IMR-90 (cell line): ENCODE results near the gene SLC46A3. TPM values are rescaled to one million over a fixed set of nuclear protein-coding genes. Genes with fewer than 3 reads are reported as not detected.
A peak's percentile ranks its signal among the peaks of the same experiment; 100 is the strongest.

ENCODE experiments used
- ATAC-seq: fragments of 200-7000 bp; cut with Tn5 transposase; 2 replicates; pipeline ENCODE4 v1.9.1; 2020; ENCODE audit warnings: low read depth, mild to moderate bottlenecking, moderate library complexity
- BruUV-seq: library from RNA; stranded (reverse); fragments of 400-500 nt; replicated peaks from 2 replicates; lab custom pipeline; 2021; lab: Mats Ljungman, UMichigan
- CTCF ChIA-PET: fragments of 300-600 bp; formaldehyde crosslinking; extraction: SDS; loops from one replicate; lab custom pipeline; 2021; ENCODE audit warnings: antibody characterized with exemption; lab: Yijun Ruan, JAX
- POLR2A ChIA-PET: fragments of 300-600 bp; sonication (Branson Sonifier 250); formaldehyde crosslinking; loops from one replicate; lab custom pipeline; 2022; ENCODE audit warnings: antibody characterized with exemption; ENCODE audit not compliant: unreplicated experiment; lab: Charles Lee
- DNase-seq: peaks from one replicate; pipeline ENCODE4 v3.0.0; 2013
- H2AFZ ChIP-seq: replicated peaks from 2 replicates; pipeline ENCODE3; 2013; ENCODE audit warnings: low read length, mild to moderate bottlenecking; ENCODE audit not compliant: poor library complexity
- H2AK5ac ChIP-seq: 2 replicates; pipeline ENCODE4 v1.6.1; 2013; ENCODE audit warnings: low read depth, low read length, inconsistent platforms
- H2AK9ac ChIP-seq: replicated peaks from 2 replicates; pipeline ENCODE3; 2013; ENCODE audit warnings: mild to moderate bottlenecking, low read depth, low read length, moderate library complexity; ENCODE audit not compliant: poor library complexity
- H2BK120ac ChIP-seq: 2 replicates; pipeline ENCODE4 v1.6.1; 2013; ENCODE audit warnings: low read depth, low read length, inconsistent platforms
- H2BK15ac ChIP-seq: 3 replicates; pipeline ENCODE4 v1.6.1; 2013; ENCODE audit warnings: low read depth, low read length, inconsistent platforms
- H2BK20ac ChIP-seq: 2 replicates; pipeline ENCODE4 v1.6.1; 2013; ENCODE audit warnings: low read depth, mild to moderate bottlenecking, inconsistent platforms, low read length, moderate library complexity
- H2BK5ac ChIP-seq: 2 replicates; pipeline ENCODE4 v1.6.1; 2013; ENCODE audit warnings: mild to moderate bottlenecking, low read depth, low read length, inconsistent platforms; ENCODE audit not compliant: poor library complexity, severe bottlenecking
- H3K14ac ChIP-seq: replicated peaks from 2 replicates; pipeline ENCODE4 v1.6.1; 2013; ENCODE audit warnings: low read depth, low read length, inconsistent platforms
- H3K18ac ChIP-seq: 2 replicates; pipeline ENCODE4 v1.6.1; 2013; ENCODE audit warnings: low read depth, low read length, control low read depth
- H3K23ac ChIP-seq: 2 replicates; pipeline ENCODE4 v1.6.1; 2013; ENCODE audit warnings: low read depth, low read length, inconsistent platforms
- H3K27ac ChIP-seq: 2 replicates; pipeline ENCODE4 v1.5.1; 2013; ENCODE audit warnings: mild to moderate bottlenecking, control low read depth, low read length; ENCODE audit not compliant: insufficient read depth
- H3K27me3 ChIP-seq: 2 replicates; pipeline ENCODE4 v1.6.1; 2013; ENCODE audit warnings: low read length; ENCODE audit not compliant: control insufficient read depth, insufficient read depth
- H3K36me3 ChIP-seq: 2 replicates; pipeline ENCODE4 v1.6.1; 2013; ENCODE audit warnings: low read length, mixed read lengths; ENCODE audit not compliant: control insufficient read depth, insufficient read depth
- H3K4ac ChIP-seq: 2 replicates; pipeline ENCODE4 v1.6.1; 2013; ENCODE audit warnings: low read depth, low read length, inconsistent platforms
- H3K4me1 ChIP-seq: 2 replicates; pipeline ENCODE4 v1.6.1; 2013; ENCODE audit warnings: low read length, mixed read lengths; ENCODE audit not compliant: control insufficient read depth, insufficient read depth
- H3K4me2 ChIP-seq: 2 replicates; pipeline ENCODE4 v1.6.1; 2013; ENCODE audit warnings: low read depth, mild to moderate bottlenecking, control low read depth, low read length, moderate library complexity
- H3K4me3 ChIP-seq: 2 replicates; pipeline ENCODE4 v1.5.1; 2013; ENCODE audit warnings: low read depth, mild to moderate bottlenecking, control low read depth, low read length, moderate library complexity; ENCODE audit not compliant: insufficient read depth
- H3K56ac ChIP-seq: 2 replicates; pipeline ENCODE4 v1.6.1; 2013; ENCODE audit warnings: low read length, inconsistent platforms; ENCODE audit not compliant: insufficient read depth; ENCODE audit errors: extremely low read depth
- H3K79me1 ChIP-seq, 2 experiments: 2 replicates each; pipeline ENCODE4 v1.6.1; 2013; ENCODE audit warnings: low read length in 2 of 2, inconsistent platforms in 1 of 2, low read depth in 1 of 2
- H3K9ac ChIP-seq: 2 replicates; pipeline ENCODE4 v1.6.1; 2013; ENCODE audit warnings: low read depth, low read length, control low read depth
- H3K9me1 ChIP-seq: 2 replicates; pipeline ENCODE4 v1.6.1; 2013; ENCODE audit warnings: low read length, inconsistent platforms; ENCODE audit not compliant: insufficient read depth
- H3K9me3 ChIP-seq: 2 replicates; pipeline ENCODE4 v1.6.1; 2013; ENCODE audit warnings: low read length; ENCODE audit not compliant: control insufficient read depth, insufficient read depth
- H4K20me1 ChIP-seq: 2 replicates; pipeline ENCODE4 v1.6.1; 2013; ENCODE audit warnings: low read length, inconsistent platforms; ENCODE audit not compliant: insufficient read depth
- H4K5ac ChIP-seq: 2 replicates; pipeline ENCODE4 v1.6.1; 2013; ENCODE audit warnings: mild to moderate bottlenecking, low read depth, low read length, control low read depth
- H4K8ac ChIP-seq, 2 experiments: 2 replicates each; pipeline ENCODE4 v1.6.1; 2013; ENCODE audit warnings: low read depth in 2 of 2, low read length in 2 of 2, control low read depth in 1 of 2, inconsistent platforms in 1 of 2
- H4K91ac ChIP-seq: 2 replicates; pipeline ENCODE4 v1.6.1; 2013; ENCODE audit warnings: low read depth, low read length, inconsistent platforms; ENCODE audit not compliant: insufficient read depth
- RAD21 ChIP-seq: IDR thresholded peaks from 2 replicates; pipeline ENCODE4 v1.6.1; 2012; ENCODE audit warnings: low read length, improper control_type of control experiment
- WGBS, 2 experiments: methylation state at CpG; one replicate each; pipeline versions ENCODE4 v1.1.5 to v1.1.7; 2013; ENCODE audit warnings: missing lambda C conversion rate in 2 of 2; ENCODE audit not compliant: insufficient read length in 1 of 2; ENCODE audit errors: extremely low coverage in 2 of 2; 5-methylcytosine and 5-hydroxymethylcytosine counted together
- dilution Hi-C: fragments of 300-500 bp; cut with HindIII; formaldehyde crosslinking; loops from one replicate; pipeline ENCODE4 v1.14.3; 2018; ENCODE audit warnings: low sequenced_read_pairs; ENCODE audit not compliant: unreplicated experiment
- in situ Hi-C: fragments of 300-500 bp; cut with MboI; formaldehyde crosslinking; loops from 3 replicates; pipeline ENCODE4 v1.14.3; 2019; ENCODE audit warnings: low sequenced_read_pairs, inconsistent platforms, mixed read lengths
- intact Hi-C: fragments of 100-400 bp; cut with micrococcal nuclease; formaldehyde crosslinking; loops from 2 replicates; pipeline ENCODE4 v1.10.0; 2022
- polyA plus RNA-seq, 3 experiments: library from polyadenylated mRNA; depleted of rRNA; stranded (reverse); fragments of >200 nt; gene quantifications; 2 replicates each; pipeline ENCODE4 v1.2.3, GENCODE V29; 2012; ENCODE audit warnings: low replicate concordance in 1 of 3
- total RNA-seq: library from RNA; depleted of rRNA; stranded (reverse); fragments of >200 nt; gene quantifications from 2 replicates; pipeline ENCODE4 v1.2.3, GENCODE V29; 2012
- TF ChIP-seq, protein P1 (sequence below): conservative IDR thresholded peaks from 2 replicates; pipeline ENCODE4 v1.5.1; 2012; ENCODE audit warnings: mild to moderate bottlenecking, low read depth, low read length, improper control_type of control experiment

Gene SLC46A3
- total and polyA plus RNA-seq, 2 of the 4 experiments (the other 2 are of a cell fraction), result 0.54 to 0.89 TPM

DNA sequence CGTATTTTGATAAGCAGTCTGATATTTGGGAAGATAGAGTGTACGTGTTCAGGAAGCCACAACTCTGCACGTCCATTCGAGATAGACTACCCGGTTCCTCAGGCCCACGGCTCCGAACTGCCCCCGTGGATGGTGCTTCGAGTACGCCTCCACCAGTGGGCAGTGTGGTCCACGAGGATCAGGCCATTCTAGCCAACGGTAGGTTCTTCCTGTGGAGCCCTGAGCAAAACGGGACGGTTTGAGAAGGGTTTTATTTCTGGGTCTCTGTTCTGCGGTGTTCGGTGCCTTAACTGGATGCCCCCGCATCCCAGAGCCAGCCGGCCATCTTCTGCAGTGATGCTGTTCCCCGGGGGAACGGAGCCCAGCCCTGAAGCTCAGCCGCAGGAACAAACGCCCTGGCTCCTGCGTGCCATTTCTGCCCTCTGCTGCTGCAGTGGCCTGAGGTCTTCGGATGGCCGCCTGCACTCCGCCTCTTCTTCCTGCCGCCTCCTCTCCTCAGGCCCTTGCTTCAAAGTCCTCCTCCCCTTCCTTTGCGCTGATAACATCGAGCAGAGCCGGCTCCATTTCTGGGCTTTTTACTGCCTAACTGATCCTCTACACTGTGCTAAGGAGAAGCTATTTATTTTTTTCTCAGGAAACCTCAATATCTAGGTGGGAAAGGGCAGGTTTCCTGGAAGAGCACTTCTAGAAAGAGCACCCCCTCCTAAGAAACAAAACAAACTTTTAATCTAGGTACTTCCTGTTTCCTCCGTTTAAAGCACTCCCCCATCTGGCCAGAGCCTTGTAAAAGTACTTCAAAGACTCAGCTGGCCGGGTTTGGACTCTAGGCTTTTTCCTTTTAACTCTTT is 36.2 kb upstream of the SLC46A3 start:
- H3K14ac ChIP-seq, result 0 out of 2 replicates have a peak overlapping the region, but pooled peaks have one; percentile 82
- H2AK9ac ChIP-seq, result peak overlapping the region; percentile 51
- H2BK5ac ChIP-seq, result peak overlapping the region; percentile 56
- no peak overlapping the region for H3K27ac ChIP-seq
- H3K79me1 ChIP-seq, result no peaks in the 10 kb centered on the region
- ChIA-PET CTCF (interaction anchor here (0.6 to 0.7 kb wide), 2 partner anchors 16 to 1411 kb away, joined by 4 to 5 read pairs; no protein-coding TSS in a partner anchor), POLR2A (no interaction called here)
- dilution Hi-C loops (no loop called here), intact Hi-C loops (loop anchor here (5.0 kb wide), 2 partner anchors 37 to 38 kb away; partner anchors contain the start of gene SLC46A3), in situ Hi-C loops (no loop called here)
- H3K9ac ChIP-seq, result no peak overlapping the region
- no peak overlapping the region for H3K56ac ChIP-seq
- no peaks in the 10 kb centered on the region for H3K27me3 ChIP-seq
- peaks cover 2% of the 10 kb centered on the region; the same call in 1 of the 2 replicates for H3K9me1 ChIP-seq
- peak overlapping the region; percentile 38 for H4K91ac ChIP-seq
- no peaks in the 10 kb centered on the region for H4K20me1 ChIP-seq
- H2BK20ac ChIP-seq, result peak overlapping the region; percentile 93
- H2BK120ac ChIP-seq, result peak overlapping the region; percentile 97
- peak overlapping the region; percentile 58; the same call in 1 of the 2 replicates for H4K5ac ChIP-seq
- no peaks in the 10 kb centered on the region for H3K36me3 ChIP-seq
- H4K8ac ChIP-seq, result peak overlapping the region; percentile 6 to 44; a peak in 2 of 4 replicates
- 87% methylated on average over 28 of the region's 32 CpGs; no CpG with 5 or more reads in 1 of the 2 experiments for WGBS, 2 experiments
- no peak overlapping the region for H3K4me3 ChIP-seq
- H2AFZ ChIP-seq, result peak overlapping the region; percentile 69
- H3K9me3 ChIP-seq, result no peaks in the 10 kb centered on the region
- H3K4me1 ChIP-seq, result peaks cover 6% of the 10 kb centered on the region
- no peak overlapping the region for H3K4me2 ChIP-seq
- H3K4ac ChIP-seq, result peak overlapping the region; percentile 96
- no TSS peak for BruUV-seq
- H3K23ac ChIP-seq, result no peak overlapping the region
- TF ChIP-seq RAD21, result no peak
- TF ChIP-seq, protein P1, sequence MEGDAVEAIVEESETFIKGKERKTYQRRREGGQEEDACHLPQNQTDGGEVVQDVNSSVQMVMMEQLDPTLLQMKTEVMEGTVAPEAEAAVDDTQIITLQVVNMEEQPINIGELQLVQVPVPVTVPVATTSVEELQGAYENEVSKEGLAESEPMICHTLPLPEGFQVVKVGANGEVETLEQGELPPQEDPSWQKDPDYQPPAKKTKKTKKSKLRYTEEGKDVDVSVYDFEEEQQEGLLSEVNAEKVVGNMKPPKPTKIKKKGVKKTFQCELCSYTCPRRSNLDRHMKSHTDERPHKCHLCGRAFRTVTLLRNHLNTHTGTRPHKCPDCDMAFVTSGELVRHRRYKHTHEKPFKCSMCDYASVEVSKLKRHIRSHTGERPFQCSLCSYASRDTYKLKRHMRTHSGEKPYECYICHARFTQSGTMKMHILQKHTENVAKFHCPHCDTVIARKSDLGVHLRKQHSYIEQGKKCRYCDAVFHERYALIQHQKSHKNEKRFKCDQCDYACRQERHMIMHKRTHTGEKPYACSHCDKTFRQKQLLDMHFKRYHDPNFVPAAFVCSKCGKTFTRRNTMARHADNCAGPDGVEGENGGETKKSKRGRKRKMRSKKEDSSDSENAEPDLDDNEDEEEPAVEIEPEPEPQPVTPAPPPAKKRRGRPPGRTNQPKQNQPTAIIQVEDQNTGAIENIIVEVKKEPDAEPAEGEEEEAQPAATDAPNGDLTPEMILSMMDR, result 0 out of 2 replicates have a peak, but pooled peaks have one; percentile 14
- peak overlapping the region; percentile 54; the same call in 1 of the 2 replicates for H2AK5ac ChIP-seq
- DNase-seq (peak; percentile 13), ATAC-seq (no peak)
- peak overlapping the region; percentile 57; the same call in 2 of the 3 replicates for H2BK15ac ChIP-seq
- H3K18ac ChIP-seq, result no peak overlapping the region; the same call in 1 of the 2 replicates
